Measurements from ENCODE around the gene VSIG10. TPM values are rescaled to one million over a fixed set of nuclear protein-coding genes. Genes with fewer than 3 reads are reported as not detected.

Gene VSIG10
- total RNA-seq, 2 donors from 2014 or later, result 20.4 to 41.0 TPM

- intact Hi-C loops (cut with DNase I), result no loop called here
- peaks cover 0 to 42% of the 10 kb centered on the region in 2 donors for H3K36me3 ChIP-seq (replicated peaks in 1 of 2; ENCODE audit: insufficient read depth in 1 of 2, low read depth in 2 of 2)
- ATAC-seq, result no peak
These were observed 70.5 kb downstream of the VSIG10 start for GRCh38 chr12:118033323-118033722.

GRCh38 chr12:118032188-118032587 lies 71.6 kb downstream of the VSIG10 start:
- 83 to 84% methylated on average over 7 of the region's 7 CpGs for WGBS, 2 donors
- DNase-seq, result no peak
- no peak for TF ChIP-seq POLR2A (IDR thresholded peaks at IDR 0.05)
- Histone ChIP-seq H3K4me3 (no peak overlapping the region), H3K27me3 (no peaks in the 10 kb centered on the region), H3K9me3 (no peaks in the 10 kb centered on the region), H3K4me1 (no peaks in the 10 kb centered on the region), H3K27ac (no peak overlapping the region), H3K36me3 (replicated peaks in 1 of 2; ENCODE audit: insufficient read depth in 1 of 2, low read depth in 2 of 2) (peaks cover 0 to 42% of the 10 kb centered on the region in 2 donors)
- intact Hi-C loops (cut with DNase I), result no loop called here
- no peak for ATAC-seq

More at GRCh38 chr12:118033323-118033722, 70.5 kb downstream of the VSIG10 start:
- 79 to 83% methylated on average over 5 of the region's 5 CpGs for WGBS, 2 donors
- Histone ChIP-seq H3K27ac (no peak overlapping the region), H3K27me3 (no peaks in the 10 kb centered on the region), H3K4me1 (no peaks in the 10 kb centered on the region), H3K9me3 (no peaks in the 10 kb centered on the region), H3K4me3 (no peak overlapping the region)
- no peak for DNase-seq
- no peak for TF ChIP-seq POLR2A (IDR thresholded peaks at IDR 0.05)
- TF ChIP-seq CTCF (IDR thresholded peaks at IDR 0.05), result no peak

- H3K9me3 ChIP-seq, result no peaks in the 10 kb centered on the region
- no peak overlapping the region for H3K27ac ChIP-seq
- intact Hi-C loops (cut with DNase I), result no loop called here
- WGBS, 2 donors, result 94 to 97% methylated on average over 5 of the region's 5 CpGs
- no peaks in the 10 kb centered on the region for H3K27me3 ChIP-seq
- DNase-seq, result no peak
- TF ChIP-seq POLR2A (IDR thresholded peaks at IDR 0.05), result no peak
- no peak for TF ChIP-seq CTCF (IDR thresholded peaks at IDR 0.05)
- peaks cover 0 to 27% of the 10 kb centered on the region in 2 donors for H3K36me3 ChIP-seq (replicated peaks in 1 of 2; ENCODE audit: insufficient read depth in 1 of 2, low read depth in 2 of 2)
- H3K4me1 ChIP-seq, result no peaks in the 10 kb centered on the region
- no peak for ATAC-seq
- H3K4me3 ChIP-seq, result no peak overlapping the region
These were observed 74.6 kb downstream of the VSIG10 start for GRCh38 chr12:118029166-118029565.

DNA sequence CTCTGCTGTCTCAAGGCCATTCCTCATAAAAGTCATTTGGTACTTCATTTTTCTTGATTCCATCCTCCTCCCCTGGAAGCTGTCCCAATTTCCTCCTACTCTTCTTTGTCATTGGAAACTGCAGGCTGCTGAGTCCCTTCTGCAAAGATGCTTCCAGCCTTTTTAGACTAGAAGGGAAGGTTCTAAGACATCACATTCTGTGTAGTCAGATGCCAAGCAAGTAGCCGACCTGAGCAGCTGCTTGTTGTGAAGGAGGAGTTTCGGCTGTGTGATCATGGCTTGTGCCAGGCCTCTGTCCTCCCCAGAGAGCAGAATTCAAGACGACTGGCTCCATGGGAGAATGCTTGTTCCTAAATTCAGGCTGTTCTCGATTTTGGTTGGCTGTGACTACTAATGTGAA lies 78.6 kb downstream of the VSIG10 start:
- no peak overlapping the region for H3K4me3 ChIP-seq
- TF ChIP-seq POLR2A (IDR thresholded peaks at IDR 0.05) (no peak), CTCF (IDR thresholded peaks at IDR 0.05) (no peak)
- WGBS, 2 donors, result 68 to 81% methylated on average over 4 of the region's 4 CpGs
- intact Hi-C loops (cut with DNase I), result no loop called here
- H3K27ac ChIP-seq, result no peak overlapping the region
- H3K9me3 ChIP-seq, result no peaks in the 10 kb centered on the region
- peaks cover 0 to 7% of the 10 kb centered on the region in 2 donors for H3K36me3 ChIP-seq (replicated peaks in 1 of 2; ENCODE audit: insufficient read depth in 1 of 2, low read depth in 2 of 2)
- no peak for DNase-seq
- no peaks in the 10 kb centered on the region for H3K27me3 ChIP-seq
- ATAC-seq, result no peak
- no peaks in the 10 kb centered on the region for H3K4me1 ChIP-seq

DNA sequence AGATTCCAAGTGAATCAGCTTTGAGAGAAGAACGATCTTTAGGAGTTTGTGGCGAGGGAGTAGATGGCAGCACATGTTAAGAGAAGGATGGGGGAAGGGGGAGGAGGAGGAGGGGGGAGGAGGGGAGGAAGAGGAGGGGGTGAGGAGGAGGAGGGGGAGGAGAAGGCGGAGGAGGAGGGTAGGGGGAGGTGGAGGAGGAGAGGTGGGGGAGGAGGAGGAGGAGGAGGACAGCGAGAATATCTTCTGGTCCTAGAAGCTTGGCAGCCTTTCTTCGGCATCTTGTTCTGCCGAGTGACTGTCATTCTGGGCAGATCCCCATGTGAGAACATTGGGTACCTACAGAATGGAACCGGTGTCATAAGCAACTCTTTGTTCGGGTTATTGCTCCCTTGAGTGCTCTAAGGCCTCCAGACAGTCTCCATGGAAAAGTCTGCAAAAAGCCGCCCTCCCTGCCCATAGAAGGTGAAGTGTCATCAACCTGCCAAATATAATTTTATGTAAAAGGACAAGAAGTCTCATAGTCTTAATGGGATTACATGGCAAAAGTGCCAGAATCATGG lies 80.4 kb downstream of the VSIG10 start:
- Histone ChIP-seq H3K27ac (no peak overlapping the region), H3K27me3 (no peaks in the 10 kb centered on the region), H3K36me3 (replicated peaks in 1 of 2; ENCODE audit: insufficient read depth in 1 of 2, low read depth in 2 of 2) (peaks cover 0 to 6% of the 10 kb centered on the region in 2 donors), H3K9me3 (no peaks in the 10 kb centered on the region), H3K4me1 (no peaks in the 10 kb centered on the region), H3K4me3 (no peak overlapping the region)
- DNase-seq (no peak), ATAC-seq (no peak)
- no peak for TF ChIP-seq POLR2A (IDR thresholded peaks at IDR 0.05)
- TF ChIP-seq CTCF (IDR thresholded peaks at IDR 0.05), result no peak
- WGBS, 2 donors, result 84 to 86% methylated on average over 8 to 9 of the region's 9 CpGs
- intact Hi-C loops (cut with DNase I), result no loop called here
